GM23338 (cell line): ENCODE results near the gene RNF220. TPM values are rescaled to one million over a fixed set of nuclear protein-coding genes. Genes with fewer than 3 reads are reported as not detected.

ENCODE experiments used
- ATAC-seq: fragments of 200-7000 bp; cut with Tn5 transposase; 3 replicates; pipeline ENCODE4 v1.9.1; 2020
- DNase-seq: peaks from one replicate; pipeline ENCODE4 v3.0.0-alpha.2; 2015; ENCODE audit warnings: low spot score
- H2AFZ ChIP-seq: fragments of 200-600 bp; sonication (generic); 2 replicates; pipeline ENCODE4 v1.8.0; 2016; ENCODE audit warnings: antibody characterized with exemption, mild to moderate bottlenecking, moderate library complexity
- H3F3A ChIP-seq: fragments of 200-600 bp; sonication (generic); replicated peaks from 2 replicates; pipeline ENCODE4 v1.8.0; 2017; ENCODE audit warnings: antibody characterized with exemption, mixed run types, low read depth
- H3K27ac ChIP-seq: fragments of 200-600 bp; sonication (generic); 2 replicates; pipeline ENCODE4 v1.6.1; 2016; ENCODE audit warnings: low read depth
- H3K27me3 ChIP-seq: fragments of 200-600 bp; sonication (generic); 2 replicates; pipeline ENCODE4 v1.8.0; 2016; ENCODE audit warnings: mild to moderate bottlenecking, mixed run types, moderate library complexity; ENCODE audit not compliant: insufficient read depth
- H3K36me3 ChIP-seq: fragments of 200-600 bp; sonication (generic); 2 replicates; pipeline ENCODE4 v1.8.0; 2016; ENCODE audit warnings: mild to moderate bottlenecking; ENCODE audit not compliant: insufficient read depth
- H3K4me1 ChIP-seq: fragments of 200-600 bp; sonication (generic); 2 replicates; pipeline ENCODE4 v1.8.0; 2016; ENCODE audit warnings: mild to moderate bottlenecking, moderate library complexity; ENCODE audit not compliant: insufficient read depth
- H3K4me2 ChIP-seq: fragments of 200-600 bp; sonication (generic); 2 replicates; pipeline ENCODE4 v1.7.1; 2017; ENCODE audit warnings: mixed run types
- H3K4me3 ChIP-seq: fragments of 200-600 bp; sonication (generic); 2 replicates; pipeline ENCODE4 v1.6.1; 2016; ENCODE audit warnings: mixed run types
- H3K79me2 ChIP-seq: fragments of 200-600 bp; sonication (generic); replicated peaks from 2 replicates; pipeline ENCODE4 v1.8.0; 2017; ENCODE audit warnings: mild to moderate bottlenecking; ENCODE audit not compliant: insufficient read depth
- H3K9me2 ChIP-seq: fragments of 200-600 bp; sonication (generic); 2 replicates; pipeline ENCODE4 v1.8.0; 2017; ENCODE audit not compliant: insufficient read depth
- H4K20me1 ChIP-seq: fragments of 200-600 bp; sonication (generic); replicated peaks from 2 replicates; pipeline ENCODE4 v1.8.0; 2017; ENCODE audit warnings: mild to moderate bottlenecking; ENCODE audit not compliant: insufficient read depth
- H3K27ac Mint-ChIP-seq: 2 replicates; pipeline ENCODE4 v1.8.0; 2020; ENCODE audit warnings: inconsistent platforms, mild to moderate bottlenecking, moderate library complexity, mixed read lengths
- H3K27me3 Mint-ChIP-seq: 3 replicates; pipeline ENCODE4 v1.8.0; 2022; ENCODE audit warnings: low read depth, mild to moderate bottlenecking, moderate library complexity, mixed read lengths, inconsistent platforms; ENCODE audit not compliant: insufficient read depth, poor library complexity
- H3K36me3 Mint-ChIP-seq: 3 replicates; pipeline ENCODE4 v1.8.0; 2021; ENCODE audit warnings: low read depth, mild to moderate bottlenecking, inconsistent platforms, moderate library complexity, mixed read lengths
- H3K4me1 Mint-ChIP-seq: 3 replicates; pipeline ENCODE4 v1.8.0; 2020; ENCODE audit warnings: mild to moderate bottlenecking, inconsistent platforms, mixed read lengths
- H3K4me3 Mint-ChIP-seq: 3 replicates; pipeline ENCODE4 v1.8.0; 2021; ENCODE audit warnings: moderate library complexity, mild to moderate bottlenecking, inconsistent platforms, mixed read lengths
- H3K9me3 Mint-ChIP-seq: 3 replicates; pipeline ENCODE4 v1.8.0; 2020; ENCODE audit warnings: moderate library complexity, mild to moderate bottlenecking, inconsistent platforms, mixed read lengths
- CREB1 ChIP-seq: fragments of 250-450 bp; sonication (Bioruptor Pico); IDR thresholded peaks from 2 replicates; pipeline ENCODE4 v1.5.0; 2020; ENCODE audit warnings: low read depth, mild to moderate bottlenecking, moderate library complexity
- EZH2 ChIP-seq: fragments of 200-600 bp; sonication (generic); IDR thresholded peaks from one replicate; pipeline ENCODE4 v1.8.0; 2017; ENCODE audit warnings: antibody characterized with exemption, mild to moderate bottlenecking, low read depth; ENCODE audit not compliant: unreplicated experiment
- EZH2phosphoT487 ChIP-seq: fragments of 200-600 bp; sonication (generic); IDR thresholded peaks from one replicate; pipeline ENCODE4 v1.8.1; 2018; ENCODE audit warnings: antibody characterized with exemption; ENCODE audit not compliant: unreplicated experiment
- JUNB ChIP-seq: IDR thresholded peaks from one replicate; pipeline ENCODE4 v1.6.1; 2016; ENCODE audit warnings: antibody characterized with exemption; ENCODE audit not compliant: unreplicated experiment
- NANOG ChIP-seq: IDR thresholded peaks from 2 replicates; pipeline ENCODE4 v1.6.1; 2016; ENCODE audit warnings: antibody characterized with exemption, borderline replicate concordance
- POLR2AphosphoS5 ChIP-seq: IDR thresholded peaks from 2 replicates; pipeline ENCODE4 v1.6.1; 2016; ENCODE audit warnings: antibody characterized with exemption, low read depth
- STAT1 ChIP-seq: IDR thresholded peaks from one replicate; pipeline ENCODE4 v1.6.1; 2016; ENCODE audit warnings: antibody characterized with exemption; ENCODE audit not compliant: unreplicated experiment
- ZNF114 ChIP-seq: fragments of 250-450 bp; sonication (Bioruptor Pico); IDR thresholded peaks from 2 replicates; pipeline ENCODE4 v1.5.0; 2020; ENCODE audit warnings: mild to moderate bottlenecking, moderate library complexity
- ZNF331 ChIP-seq: fragments of 250-450 bp; sonication (Bioruptor Pico); IDR thresholded peaks from 2 replicates; pipeline ENCODE4 v1.5.0; 2020; ENCODE audit warnings: low read depth, mild to moderate bottlenecking, moderate library complexity
- polyA plus RNA-seq: library from polyadenylated mRNA; unstranded; fragments of >200 nt; fragmentation: Nextera tagmentation; extraction: Ambion mirVana; gene quantifications from 2 replicates; pipeline ENCODE4 v1.2.1, GENCODE V29; 2016
- total RNA-seq: library from RNA; depleted of rRNA; stranded (reverse); fragments of >200 nt; shearing (Covaris generic); gene quantifications from 2 replicates; pipeline ENCODE4 v1.2.3, GENCODE V29; 2014
- TF ChIP-seq, protein P1 (sequence below): fragments of 250-450 bp; sonication (Bioruptor Pico); IDR thresholded peaks from 2 replicates; pipeline ENCODE4 v1.5.0; 2020; ENCODE audit warnings: mild to moderate bottlenecking, moderate library complexity
- TF ChIP-seq, protein P2 (sequence below), 2 experiments: fragments of 200-600 bp in 1 of 2; sonication (generic) in 1 of 2; conservative IDR thresholded peaks; 2 replicates each; pipeline versions ENCODE4 v1.5.1 to v1.6.1; 2016 to 2017; ENCODE audit warnings: antibody characterized with exemption in 2 of 2, low read depth in 2 of 2, mild to moderate bottlenecking in 2 of 2, moderate library complexity in 1 of 2
- TF ChIP-seq, protein P3 (sequence below): IDR thresholded peaks from 2 replicates; pipeline ENCODE4 v1.6.1; 2016; ENCODE audit warnings: antibody characterized with exemption
- TF ChIP-seq, protein P4 (sequence below): IDR thresholded peaks from one replicate; pipeline ENCODE4 v1.6.1; 2018; ENCODE audit warnings: antibody characterized with exemption; ENCODE audit not compliant: unreplicated experiment

RNF220 gene
- total and polyA plus RNA-seq, 2 experiments from 2014 or later, result 72.8 to 168 TPM

DNA sequence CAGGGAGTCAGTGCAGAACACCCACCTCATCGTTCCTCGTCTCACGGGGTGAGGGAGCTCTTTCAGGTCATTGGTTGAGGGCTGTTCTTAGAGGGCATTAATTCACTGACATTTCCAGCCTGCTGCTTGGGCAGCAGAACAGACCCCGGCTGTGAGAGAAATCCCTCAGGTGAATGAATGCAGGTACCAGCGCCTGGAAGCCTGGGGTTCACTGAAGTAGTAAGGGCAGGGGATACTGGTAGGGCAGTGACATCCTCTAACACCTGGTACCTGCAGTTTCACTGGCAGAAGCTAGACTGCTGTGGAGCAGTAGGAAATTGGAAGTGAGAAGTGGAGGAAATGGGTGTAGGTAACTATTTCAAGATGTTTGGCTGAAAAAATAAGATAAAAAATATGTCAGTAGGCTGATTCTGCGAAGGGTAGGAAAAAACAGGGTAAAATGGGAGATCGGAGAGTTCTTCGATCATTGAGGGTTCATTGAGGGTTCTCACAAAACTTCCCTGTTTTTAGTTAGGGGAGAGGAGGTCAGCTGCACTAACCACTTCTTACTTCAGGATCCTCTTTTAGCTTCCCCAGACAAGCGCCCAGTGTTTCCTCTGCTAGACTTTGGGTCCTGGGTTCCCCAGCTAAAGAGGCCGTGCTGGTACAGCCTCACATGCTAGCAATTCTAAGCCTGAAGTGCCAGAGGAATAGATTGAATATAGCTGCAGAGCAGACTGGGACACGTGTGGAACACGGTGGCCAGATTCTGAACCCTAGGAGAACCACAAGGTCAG lies 55.2 kb downstream of the RNF220 start:
- Histone ChIP-seq H3K4me1 (peaks cover 6% of the 10 kb centered on the region; the same call in 1 of the 2 replicates), H3K4me2 (no peak overlapping the region), H3F3A (0 out of 2 replicates have a peak, but pooled peaks cover 5% of the 10 kb centered on the region), H3K79me2 (peaks cover 3% of the 10 kb centered on the region; the same call in 1 of the 2 replicates), H4K20me1 (no peaks in the 10 kb centered on the region; the same call in 1 of the 2 replicates), H3K27me3 (no peaks in the 10 kb centered on the region), H3K9me2 (no peaks in the 10 kb centered on the region), H2AFZ (no peak overlapping the region), H3K27ac (no peak overlapping the region), H3K36me3 (no peaks in the 10 kb centered on the region), H3K4me3 (no peak overlapping the region)
- Mint-ChIP-seq H3K4me1 (peaks cover 7% of the 10 kb centered on the region), H3K4me3 (no peak overlapping the region), H3K27ac (no peak overlapping the region), H3K9me3 (no peaks in the 10 kb centered on the region), H3K36me3 (peaks cover 5% of the 10 kb centered on the region), H3K27me3 (peaks cover 3% of the 10 kb centered on the region)
- ATAC-seq (peak; percentile 51; the same call in 2 of the 3 replicates), DNase-seq (no peak)
- TF ChIP-seq, protein P1, sequence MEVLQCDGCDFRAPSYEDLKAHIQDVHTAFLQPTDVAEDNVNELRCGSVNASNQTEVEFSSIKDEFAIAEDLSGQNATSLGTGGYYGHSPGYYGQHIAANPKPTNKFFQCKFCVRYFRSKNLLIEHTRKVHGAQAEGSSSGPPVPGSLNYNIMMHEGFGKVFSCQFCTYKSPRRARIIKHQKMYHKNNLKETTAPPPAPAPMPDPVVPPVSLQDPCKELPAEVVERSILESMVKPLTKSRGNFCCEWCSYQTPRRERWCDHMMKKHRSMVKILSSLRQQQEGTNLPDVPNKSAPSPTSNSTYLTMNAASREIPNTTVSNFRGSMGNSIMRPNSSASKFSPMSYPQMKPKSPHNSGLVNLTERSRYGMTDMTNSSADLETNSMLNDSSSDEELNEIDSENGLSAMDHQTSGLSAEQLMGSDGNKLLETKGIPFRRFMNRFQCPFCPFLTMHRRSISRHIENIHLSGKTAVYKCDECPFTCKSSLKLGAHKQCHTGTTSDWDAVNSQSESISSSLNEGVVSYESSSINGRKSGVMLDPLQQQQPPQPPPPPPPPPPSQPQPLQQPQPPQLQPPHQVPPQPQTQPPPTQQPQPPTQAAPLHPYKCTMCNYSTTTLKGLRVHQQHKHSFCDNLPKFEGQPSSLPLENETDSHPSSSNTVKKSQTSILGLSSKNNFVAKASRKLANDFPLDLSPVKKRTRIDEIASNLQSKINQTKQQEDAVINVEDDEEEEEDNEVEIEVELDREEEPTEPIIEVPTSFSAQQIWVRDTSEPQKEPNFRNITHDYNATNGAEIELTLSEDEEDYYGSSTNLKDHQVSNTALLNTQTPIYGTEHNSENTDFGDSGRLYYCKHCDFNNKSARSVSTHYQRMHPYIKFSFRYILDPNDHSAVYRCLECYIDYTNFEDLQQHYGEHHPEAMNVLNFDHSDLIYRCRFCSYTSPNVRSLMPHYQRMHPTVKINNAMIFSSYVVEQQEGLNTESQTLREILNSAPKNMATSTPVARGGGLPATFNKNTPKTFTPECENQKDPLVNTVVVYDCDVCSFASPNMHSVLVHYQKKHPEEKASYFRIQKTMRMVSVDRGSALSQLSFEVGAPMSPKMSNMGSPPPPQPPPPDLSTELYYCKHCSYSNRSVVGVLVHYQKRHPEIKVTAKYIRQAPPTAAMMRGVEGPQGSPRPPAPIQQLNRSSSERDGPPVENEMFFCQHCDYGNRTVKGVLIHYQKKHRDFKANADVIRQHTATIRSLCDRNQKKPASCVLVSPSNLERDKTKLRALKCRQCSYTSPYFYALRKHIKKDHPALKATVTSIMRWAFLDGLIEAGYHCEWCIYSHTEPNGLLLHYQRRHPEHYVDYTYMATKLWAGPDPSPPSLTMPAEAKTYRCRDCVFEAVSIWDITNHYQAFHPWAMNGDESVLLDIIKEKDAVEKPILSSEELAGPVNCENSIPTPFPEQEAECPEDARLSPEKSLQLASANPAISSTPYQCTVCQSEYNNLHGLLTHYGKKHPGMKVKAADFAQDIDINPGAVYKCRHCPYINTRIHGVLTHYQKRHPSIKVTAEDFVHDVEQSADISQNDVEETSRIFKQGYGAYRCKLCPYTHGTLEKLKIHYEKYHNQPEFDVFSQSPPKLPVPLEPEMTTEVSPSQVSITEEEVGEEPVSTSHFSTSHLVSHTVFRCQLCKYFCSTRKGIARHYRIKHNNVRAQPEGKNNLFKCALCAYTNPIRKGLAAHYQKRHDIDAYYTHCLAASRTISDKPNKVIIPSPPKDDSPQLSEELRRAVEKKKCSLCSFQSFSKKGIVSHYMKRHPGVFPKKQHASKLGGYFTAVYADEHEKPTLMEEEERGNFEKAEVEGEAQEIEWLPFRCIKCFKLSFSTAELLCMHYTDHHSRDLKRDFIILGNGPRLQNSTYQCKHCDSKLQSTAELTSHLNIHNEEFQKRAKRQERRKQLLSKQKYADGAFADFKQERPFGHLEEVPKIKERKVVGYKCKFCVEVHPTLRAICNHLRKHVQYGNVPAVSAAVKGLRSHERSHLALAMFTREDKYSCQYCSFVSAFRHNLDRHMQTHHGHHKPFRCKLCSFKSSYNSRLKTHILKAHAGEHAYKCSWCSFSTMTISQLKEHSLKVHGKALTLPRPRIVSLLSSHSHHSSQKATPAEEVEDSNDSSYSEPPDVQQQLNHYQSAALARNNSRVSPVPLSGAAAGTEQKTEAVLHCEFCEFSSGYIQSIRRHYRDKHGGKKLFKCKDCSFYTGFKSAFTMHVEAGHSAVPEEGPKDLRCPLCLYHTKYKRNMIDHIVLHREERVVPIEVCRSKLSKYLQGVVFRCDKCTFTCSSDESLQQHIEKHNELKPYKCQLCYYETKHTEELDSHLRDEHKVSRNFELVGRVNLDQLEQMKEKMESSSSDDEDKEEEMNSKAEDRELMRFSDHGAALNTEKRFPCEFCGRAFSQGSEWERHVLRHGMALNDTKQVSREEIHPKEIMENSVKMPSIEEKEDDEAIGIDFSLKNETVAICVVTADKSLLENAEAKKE (CRISPR knock-in tag), result no peak
- no peak for TF ChIP-seq CREB1
- no peak for TF ChIP-seq EZH2phosphoT487
- TF ChIP-seq, protein P2, sequence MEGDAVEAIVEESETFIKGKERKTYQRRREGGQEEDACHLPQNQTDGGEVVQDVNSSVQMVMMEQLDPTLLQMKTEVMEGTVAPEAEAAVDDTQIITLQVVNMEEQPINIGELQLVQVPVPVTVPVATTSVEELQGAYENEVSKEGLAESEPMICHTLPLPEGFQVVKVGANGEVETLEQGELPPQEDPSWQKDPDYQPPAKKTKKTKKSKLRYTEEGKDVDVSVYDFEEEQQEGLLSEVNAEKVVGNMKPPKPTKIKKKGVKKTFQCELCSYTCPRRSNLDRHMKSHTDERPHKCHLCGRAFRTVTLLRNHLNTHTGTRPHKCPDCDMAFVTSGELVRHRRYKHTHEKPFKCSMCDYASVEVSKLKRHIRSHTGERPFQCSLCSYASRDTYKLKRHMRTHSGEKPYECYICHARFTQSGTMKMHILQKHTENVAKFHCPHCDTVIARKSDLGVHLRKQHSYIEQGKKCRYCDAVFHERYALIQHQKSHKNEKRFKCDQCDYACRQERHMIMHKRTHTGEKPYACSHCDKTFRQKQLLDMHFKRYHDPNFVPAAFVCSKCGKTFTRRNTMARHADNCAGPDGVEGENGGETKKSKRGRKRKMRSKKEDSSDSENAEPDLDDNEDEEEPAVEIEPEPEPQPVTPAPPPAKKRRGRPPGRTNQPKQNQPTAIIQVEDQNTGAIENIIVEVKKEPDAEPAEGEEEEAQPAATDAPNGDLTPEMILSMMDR (conservative IDR thresholded peaks at IDR 0.05; ENCODE audit: low read depth in 2 of 2), result no peak
- TF ChIP-seq ZNF114 (CRISPR knock-in tag), result no peak
- TF ChIP-seq EZH2, result no peak
- TF ChIP-seq, protein P3, sequence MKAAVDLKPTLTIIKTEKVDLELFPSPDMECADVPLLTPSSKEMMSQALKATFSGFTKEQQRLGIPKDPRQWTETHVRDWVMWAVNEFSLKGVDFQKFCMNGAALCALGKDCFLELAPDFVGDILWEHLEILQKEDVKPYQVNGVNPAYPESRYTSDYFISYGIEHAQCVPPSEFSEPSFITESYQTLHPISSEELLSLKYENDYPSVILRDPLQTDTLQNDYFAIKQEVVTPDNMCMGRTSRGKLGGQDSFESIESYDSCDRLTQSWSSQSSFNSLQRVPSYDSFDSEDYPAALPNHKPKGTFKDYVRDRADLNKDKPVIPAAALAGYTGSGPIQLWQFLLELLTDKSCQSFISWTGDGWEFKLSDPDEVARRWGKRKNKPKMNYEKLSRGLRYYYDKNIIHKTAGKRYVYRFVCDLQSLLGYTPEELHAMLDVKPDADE, result no peak
- no peak for TF ChIP-seq STAT1
- TF ChIP-seq ZNF331 (CRISPR knock-in tag), result no peak
- no peak for TF ChIP-seq JUNB
- TF ChIP-seq, protein P4, sequence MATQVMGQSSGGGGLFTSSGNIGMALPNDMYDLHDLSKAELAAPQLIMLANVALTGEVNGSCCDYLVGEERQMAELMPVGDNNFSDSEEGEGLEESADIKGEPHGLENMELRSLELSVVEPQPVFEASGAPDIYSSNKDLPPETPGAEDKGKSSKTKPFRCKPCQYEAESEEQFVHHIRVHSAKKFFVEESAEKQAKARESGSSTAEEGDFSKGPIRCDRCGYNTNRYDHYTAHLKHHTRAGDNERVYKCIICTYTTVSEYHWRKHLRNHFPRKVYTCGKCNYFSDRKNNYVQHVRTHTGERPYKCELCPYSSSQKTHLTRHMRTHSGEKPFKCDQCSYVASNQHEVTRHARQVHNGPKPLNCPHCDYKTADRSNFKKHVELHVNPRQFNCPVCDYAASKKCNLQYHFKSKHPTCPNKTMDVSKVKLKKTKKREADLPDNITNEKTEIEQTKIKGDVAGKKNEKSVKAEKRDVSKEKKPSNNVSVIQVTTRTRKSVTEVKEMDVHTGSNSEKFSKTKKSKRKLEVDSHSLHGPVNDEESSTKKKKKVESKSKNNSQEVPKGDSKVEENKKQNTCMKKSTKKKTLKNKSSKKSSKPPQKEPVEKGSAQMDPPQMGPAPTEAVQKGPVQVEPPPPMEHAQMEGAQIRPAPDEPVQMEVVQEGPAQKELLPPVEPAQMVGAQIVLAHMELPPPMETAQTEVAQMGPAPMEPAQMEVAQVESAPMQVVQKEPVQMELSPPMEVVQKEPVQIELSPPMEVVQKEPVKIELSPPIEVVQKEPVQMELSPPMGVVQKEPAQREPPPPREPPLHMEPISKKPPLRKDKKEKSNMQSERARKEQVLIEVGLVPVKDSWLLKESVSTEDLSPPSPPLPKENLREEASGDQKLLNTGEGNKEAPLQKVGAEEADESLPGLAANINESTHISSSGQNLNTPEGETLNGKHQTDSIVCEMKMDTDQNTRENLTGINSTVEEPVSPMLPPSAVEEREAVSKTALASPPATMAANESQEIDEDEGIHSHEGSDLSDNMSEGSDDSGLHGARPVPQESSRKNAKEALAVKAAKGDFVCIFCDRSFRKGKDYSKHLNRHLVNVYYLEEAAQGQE, result no peak
- no peak for TF ChIP-seq POLR2AphosphoS5
- no peak for TF ChIP-seq NANOG
